ENCODE results near the gene CLECL1. TPM values are rescaled to one million over a fixed set of nuclear protein-coding genes. Genes with fewer than 3 reads are reported as not detected.

The CLECL1 gene
- total RNA-seq, 1 experiment from 2014 or later = not detected

DNA sequence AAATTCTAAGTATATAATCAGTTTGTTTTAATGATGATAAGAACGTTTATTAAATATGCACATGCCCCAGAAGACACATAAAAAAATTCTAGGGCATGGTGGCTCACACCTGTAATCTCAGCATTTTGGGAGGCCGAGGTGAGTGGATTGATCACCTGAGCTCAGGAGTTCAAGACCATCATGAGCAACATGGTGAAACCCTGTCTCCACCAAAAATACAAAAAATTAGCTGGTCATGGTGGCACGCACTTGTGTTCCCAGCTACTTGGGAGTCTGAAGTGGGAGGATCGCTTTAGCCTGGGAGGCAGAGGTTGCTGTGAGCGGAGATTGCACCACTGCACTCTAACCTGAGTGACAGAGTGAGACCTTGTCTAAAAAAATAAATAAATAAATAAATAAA, 23.8 kb upstream of the CLECL1 start:
- H3K79me2 ChIP-seq (ENCODE audit: insufficient read depth, low read length) = no peaks in the 10 kb centered on the region
- H3K27me3 ChIP-seq (ENCODE audit: insufficient read depth, low read length) = peaks cover 65% of the 10 kb centered on the region
- POLR2A ChIA-PET = no interaction called here
- H3K4me2 ChIP-seq (ENCODE audit: low read length) = no peak overlapping the region
- H3K9me3 ChIP-seq (ENCODE audit: control insufficient read depth in 1 of 2, insufficient read depth in 1 of 2, low read depth in 1 of 2, low read length in 2 of 2) = no peaks in the 10 kb centered on the region
- no peak for DNase-seq (ENCODE audit: low read depth, low spot score)
- no TSS peak for BruUV-seq (replicated peaks)
- H3K36me3 ChIP-seq (ENCODE audit: control insufficient read depth in 1 of 2, insufficient read depth in 2 of 2, low read length in 2 of 2) = no peaks in the 10 kb centered on the region
- no peaks in the 10 kb centered on the region for H4K20me1 ChIP-seq (ENCODE audit: insufficient read depth)
- ATAC-seq = no peak
- RAD21 ChIA-PET (ENCODE audit: low non-redundant PET in 1 of 2, low total read pairs in 2 of 2, uncharacterized antibody in 2 of 2, unreplicated experiment in 2 of 2) = no interaction called here
- no peak overlapping the region for H3K27ac ChIP-seq (ENCODE audit: low read depth, low read length)
- H2AFZ ChIP-seq (ENCODE audit: low read depth, low read length, poor library complexity, severe bottlenecking) = no peak overlapping the region
- H3K4me1 ChIP-seq (ENCODE audit: control insufficient read depth in 1 of 2, insufficient read depth in 2 of 2, low read length in 2 of 2) = no peaks in the 10 kb centered on the region
- H3K9me2 ChIP-seq (ENCODE audit: insufficient read depth) = no peaks in the 10 kb centered on the region
- CTCF ChIA-PET = no interaction called here
- intact Hi-C loops (cut with micrococcal nuclease) = no loop called here
- no peak overlapping the region for H3K4me3 ChIP-seq (replicated peaks in 1 of 2; ENCODE audit: low read depth in 1 of 2, low read length in 2 of 2)
- no peak overlapping the region for H3K9ac ChIP-seq (ENCODE audit: low read length)
- no peak for TF ChIP-seq SRF (IDR thresholded peaks at IDR 0.05; ENCODE audit: low read depth)
- TF ChIP-seq FOSL1 (IDR thresholded peaks at IDR 0.05; ENCODE audit: low read depth) = no peak
- TF ChIP-seq, protein P1, sequence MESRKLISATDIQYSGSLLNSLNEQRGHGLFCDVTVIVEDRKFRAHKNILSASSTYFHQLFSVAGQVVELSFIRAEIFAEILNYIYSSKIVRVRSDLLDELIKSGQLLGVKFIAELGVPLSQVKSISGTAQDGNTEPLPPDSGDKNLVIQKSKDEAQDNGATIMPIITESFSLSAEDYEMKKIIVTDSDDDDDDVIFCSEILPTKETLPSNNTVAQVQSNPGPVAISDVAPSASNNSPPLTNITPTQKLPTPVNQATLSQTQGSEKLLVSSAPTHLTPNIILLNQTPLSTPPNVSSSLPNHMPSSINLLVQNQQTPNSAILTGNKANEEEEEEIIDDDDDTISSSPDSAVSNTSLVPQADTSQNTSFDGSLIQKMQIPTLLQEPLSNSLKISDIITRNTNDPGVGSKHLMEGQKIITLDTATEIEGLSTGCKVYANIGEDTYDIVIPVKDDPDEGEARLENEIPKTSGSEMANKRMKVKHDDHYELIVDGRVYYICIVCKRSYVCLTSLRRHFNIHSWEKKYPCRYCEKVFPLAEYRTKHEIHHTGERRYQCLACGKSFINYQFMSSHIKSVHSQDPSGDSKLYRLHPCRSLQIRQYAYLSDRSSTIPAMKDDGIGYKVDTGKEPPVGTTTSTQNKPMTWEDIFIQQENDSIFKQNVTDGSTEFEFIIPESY (IDR thresholded peaks at IDR 0.05; ENCODE audit: extremely low read depth, insufficient replicate concordance, low read length) = no peak
- TF ChIP-seq EGR1 (IDR thresholded peaks at IDR 0.05; ENCODE audit: low read depth) = no peak
- TF ChIP-seq POLR2A (IDR thresholded peaks at IDR 0.05; ENCODE audit: borderline replicate concordance, extremely low read depth, insufficient read depth, insufficient read length) = no peak
- TF ChIP-seq POLR2AphosphoS5 (IDR thresholded peaks at IDR 0.05; ENCODE audit: low read depth, low read length) = no peak
- no peak for TF ChIP-seq SIN3A (IDR thresholded peaks at IDR 0.05; ENCODE audit: low read depth)
- TF ChIP-seq, protein P2, sequence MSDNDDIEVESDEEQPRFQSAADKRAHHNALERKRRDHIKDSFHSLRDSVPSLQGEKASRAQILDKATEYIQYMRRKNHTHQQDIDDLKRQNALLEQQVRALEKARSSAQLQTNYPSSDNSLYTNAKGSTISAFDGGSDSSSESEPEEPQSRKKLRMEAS (IDR thresholded peaks at IDR 0.05) = no peak
- no peak for TF ChIP-seq CEBPB (IDR thresholded peaks at IDR 0.05; ENCODE audit: low read depth)
- no peak for TF ChIP-seq ZNF274 (IDR thresholded peaks at IDR 0.05; ENCODE audit: low read depth, low read length)
- no peak for TF ChIP-seq CBX3 (IDR thresholded peaks at IDR 0.05; ENCODE audit: low read depth)
- TF ChIP-seq, protein P3, sequence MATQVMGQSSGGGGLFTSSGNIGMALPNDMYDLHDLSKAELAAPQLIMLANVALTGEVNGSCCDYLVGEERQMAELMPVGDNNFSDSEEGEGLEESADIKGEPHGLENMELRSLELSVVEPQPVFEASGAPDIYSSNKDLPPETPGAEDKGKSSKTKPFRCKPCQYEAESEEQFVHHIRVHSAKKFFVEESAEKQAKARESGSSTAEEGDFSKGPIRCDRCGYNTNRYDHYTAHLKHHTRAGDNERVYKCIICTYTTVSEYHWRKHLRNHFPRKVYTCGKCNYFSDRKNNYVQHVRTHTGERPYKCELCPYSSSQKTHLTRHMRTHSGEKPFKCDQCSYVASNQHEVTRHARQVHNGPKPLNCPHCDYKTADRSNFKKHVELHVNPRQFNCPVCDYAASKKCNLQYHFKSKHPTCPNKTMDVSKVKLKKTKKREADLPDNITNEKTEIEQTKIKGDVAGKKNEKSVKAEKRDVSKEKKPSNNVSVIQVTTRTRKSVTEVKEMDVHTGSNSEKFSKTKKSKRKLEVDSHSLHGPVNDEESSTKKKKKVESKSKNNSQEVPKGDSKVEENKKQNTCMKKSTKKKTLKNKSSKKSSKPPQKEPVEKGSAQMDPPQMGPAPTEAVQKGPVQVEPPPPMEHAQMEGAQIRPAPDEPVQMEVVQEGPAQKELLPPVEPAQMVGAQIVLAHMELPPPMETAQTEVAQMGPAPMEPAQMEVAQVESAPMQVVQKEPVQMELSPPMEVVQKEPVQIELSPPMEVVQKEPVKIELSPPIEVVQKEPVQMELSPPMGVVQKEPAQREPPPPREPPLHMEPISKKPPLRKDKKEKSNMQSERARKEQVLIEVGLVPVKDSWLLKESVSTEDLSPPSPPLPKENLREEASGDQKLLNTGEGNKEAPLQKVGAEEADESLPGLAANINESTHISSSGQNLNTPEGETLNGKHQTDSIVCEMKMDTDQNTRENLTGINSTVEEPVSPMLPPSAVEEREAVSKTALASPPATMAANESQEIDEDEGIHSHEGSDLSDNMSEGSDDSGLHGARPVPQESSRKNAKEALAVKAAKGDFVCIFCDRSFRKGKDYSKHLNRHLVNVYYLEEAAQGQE (IDR thresholded peaks at IDR 0.05; ENCODE audit: low read depth) = no peak
- TF ChIP-seq, protein P4, sequence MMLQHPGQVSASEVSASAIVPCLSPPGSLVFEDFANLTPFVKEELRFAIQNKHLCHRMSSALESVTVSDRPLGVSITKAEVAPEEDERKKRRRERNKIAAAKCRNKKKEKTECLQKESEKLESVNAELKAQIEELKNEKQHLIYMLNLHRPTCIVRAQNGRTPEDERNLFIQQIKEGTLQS (IDR thresholded peaks at IDR 0.05) = no peak
- no peak for TF ChIP-seq JUND (IDR thresholded peaks at IDR 0.05)
- no peak for TF ChIP-seq SP1 (IDR thresholded peaks at IDR 0.05; ENCODE audit: low read depth)

All from HCT116 (cell line).